ENCODE results near the gene GTF2IRD1.
"Not testable (repeated sequence)": the region's sequence is repeated elsewhere in the genome, so short reads cannot be mapped to it uniquely, and the experiment has no call there.

The GTF2IRD1 gene

DNA sequence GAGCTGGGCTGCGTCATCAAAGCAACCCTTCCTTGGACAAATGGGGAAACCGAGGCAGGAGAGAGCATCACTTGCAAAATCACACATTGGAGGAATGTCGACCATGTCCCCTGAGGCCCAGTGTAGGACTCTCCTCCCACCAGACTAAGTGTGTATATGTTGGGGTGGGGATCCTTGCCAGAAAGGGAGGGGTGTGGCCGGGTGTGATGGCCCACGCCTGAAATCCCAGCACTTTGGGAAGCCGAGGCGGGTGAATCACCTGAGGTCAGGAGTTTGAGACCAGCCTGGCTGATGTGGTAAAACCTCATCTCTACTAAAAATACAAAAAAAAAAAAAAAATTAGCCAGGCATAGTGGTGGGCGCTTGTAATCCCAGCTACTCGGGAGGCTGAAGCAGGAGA, 23.3 kb upstream of the GTF2IRD1 start:
- DNase-seq: not testable (repeated sequence)

DNA sequence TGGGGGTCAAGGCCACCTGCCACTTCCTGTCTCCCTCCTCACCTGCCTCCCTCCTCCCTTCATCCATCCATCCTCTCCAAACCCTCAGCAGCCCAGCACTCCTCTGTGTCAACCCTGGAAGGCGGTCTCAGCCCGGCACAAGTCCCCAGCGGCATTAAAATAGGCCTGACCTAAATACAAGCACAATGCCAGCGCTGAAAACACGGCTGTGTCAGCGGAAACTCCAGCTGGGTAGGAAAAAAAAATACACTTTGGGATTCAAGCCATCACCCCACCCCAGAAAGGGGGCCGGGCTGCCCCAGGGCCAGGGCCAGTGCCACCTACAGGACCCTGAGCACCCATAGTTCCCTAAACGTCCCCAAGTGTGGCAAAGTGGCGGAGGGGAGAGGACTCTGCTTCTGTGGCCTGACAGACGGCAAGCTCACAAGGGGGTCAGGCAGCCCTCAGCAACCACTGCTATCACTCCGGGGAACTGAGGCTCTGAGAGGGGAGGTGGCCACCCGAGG, 22.7 kb upstream of the GTF2IRD1 start:
- DNase-seq: no peak

DNA sequence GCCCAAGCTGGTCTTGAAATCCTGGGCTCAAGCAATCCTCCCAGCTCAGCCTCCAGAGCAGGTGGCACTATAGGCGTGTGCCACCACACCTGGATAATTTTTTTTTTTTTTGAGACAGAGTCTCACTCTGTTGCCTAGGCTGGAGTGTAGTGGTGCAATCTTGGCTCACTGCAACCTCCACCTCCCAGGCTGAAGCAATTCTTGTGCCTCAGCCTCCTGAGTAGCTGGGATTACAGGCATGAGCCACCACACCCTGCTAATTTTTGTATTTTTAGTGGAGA, 16.5 kb upstream of the GTF2IRD1 start:
- DNase-seq: not testable (repeated sequence)

DNA sequence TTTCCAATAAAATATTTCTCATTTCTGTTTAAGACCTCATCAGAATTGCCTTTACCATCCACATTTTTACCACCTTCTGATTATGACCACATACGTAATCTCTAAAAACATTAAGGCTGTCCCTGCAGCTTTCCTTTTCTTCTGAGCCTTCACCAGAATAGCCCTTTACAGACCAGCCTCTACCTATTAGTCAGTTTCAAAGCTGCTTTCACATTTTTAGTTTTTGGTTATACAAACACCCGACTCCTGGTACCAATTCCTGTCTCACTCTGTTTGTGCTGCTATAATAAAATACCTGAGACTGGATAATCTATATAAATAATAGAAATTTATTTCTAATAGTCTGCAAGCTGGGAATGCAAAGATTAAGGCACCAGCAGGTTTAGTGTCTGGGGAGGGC, 15.4 kb upstream of the GTF2IRD1 start:
- DNase-seq: no peak

DNA sequence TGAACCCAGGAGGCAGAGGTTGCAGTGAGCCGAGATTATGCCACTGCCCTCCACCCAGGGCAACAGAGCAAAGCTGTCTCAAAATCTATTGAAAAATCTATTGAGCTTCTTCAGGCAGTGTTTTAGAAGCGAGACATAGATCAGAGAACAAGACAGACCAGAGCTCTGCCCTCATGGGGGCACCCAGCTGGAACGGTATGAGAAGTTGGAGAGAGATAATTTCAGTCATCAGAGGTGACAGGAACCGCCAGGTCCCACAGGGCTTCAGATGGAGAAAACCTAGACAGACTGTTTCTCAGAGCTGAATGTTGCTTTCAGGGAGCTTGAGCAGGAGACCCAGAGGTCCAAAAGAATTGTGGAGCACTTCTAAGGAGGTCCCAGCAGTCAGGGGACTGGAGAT, 14.2 kb upstream of the GTF2IRD1 start:
- no peak for DNase-seq

DNA sequence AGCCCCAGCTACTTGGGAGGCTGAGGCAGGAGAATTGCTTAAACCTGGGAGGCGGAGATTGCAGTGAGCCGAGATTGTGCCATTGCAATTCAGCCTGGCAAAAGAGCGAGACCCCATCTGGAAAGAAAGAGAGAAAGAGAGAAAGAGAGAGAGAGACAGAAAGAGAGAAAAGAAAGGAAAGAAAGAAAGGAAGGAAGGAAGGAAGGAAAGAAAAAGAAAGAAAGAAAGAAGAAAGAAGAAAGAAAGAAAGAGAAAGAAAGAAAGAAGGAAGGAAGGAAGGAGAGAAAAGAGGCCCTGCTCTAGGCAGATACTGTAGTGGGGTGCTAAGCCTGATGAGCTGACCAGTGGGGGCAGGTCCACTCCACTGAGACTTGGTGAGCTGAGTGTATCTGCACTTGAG, 13.6 kb upstream of the GTF2IRD1 start:
- DNase-seq: not testable (repeated sequence)

DNA sequence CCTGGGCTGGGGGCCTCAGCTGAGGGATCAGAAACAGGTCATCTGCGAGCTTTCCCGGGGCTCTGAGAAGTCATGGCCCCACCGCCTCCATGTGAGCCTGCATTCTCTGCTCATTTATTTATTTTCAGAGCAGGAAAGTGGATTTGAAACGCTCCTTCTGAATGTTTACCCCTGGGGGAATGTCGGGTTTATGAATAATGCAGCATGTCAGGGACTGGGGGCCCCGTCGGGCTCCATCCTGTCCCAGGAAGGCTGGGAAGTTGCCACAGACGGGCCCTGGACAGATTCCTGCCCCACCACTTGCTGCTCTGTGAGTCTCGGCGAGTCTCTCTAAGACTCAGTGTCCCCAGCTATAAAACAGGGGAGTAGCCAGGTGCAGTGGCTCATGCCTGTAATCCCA, 11.9 kb upstream of the GTF2IRD1 start:
- no peak for DNase-seq

DNA sequence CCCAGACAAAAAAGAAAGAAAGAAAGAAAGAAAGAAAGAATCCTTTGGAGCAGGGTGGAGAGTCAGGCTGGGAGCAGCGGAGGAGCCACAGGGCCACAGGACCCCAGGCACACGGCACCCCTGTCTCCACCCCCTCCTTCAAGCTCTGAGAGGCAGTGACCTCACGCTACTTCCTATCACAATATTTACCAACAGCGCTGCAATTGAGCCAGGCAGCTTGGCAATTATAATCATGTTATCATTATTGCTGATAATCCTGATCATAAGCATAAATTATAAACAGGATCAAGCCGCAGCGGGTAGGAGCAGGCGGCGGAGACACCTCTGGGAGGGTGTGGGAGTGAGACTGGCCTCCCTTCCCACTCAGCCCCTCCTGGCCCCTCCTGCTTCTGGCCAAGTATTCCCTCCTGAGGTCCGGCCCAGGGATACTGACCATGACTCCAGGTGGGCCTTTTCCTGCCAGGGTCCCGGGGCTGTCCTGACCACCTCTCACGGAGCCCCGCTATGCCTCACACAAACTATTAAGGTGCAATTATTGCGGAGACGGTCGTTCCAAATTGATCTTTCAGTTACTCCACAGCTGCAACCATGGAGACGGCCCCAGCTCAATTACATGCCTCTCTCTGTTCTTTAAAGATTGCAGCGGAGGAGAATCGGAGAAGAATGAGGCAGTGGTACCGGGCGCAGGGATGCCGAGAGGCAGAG, 10.0 kb upstream of the GTF2IRD1 start:
- no peak for DNase-seq

DNA sequence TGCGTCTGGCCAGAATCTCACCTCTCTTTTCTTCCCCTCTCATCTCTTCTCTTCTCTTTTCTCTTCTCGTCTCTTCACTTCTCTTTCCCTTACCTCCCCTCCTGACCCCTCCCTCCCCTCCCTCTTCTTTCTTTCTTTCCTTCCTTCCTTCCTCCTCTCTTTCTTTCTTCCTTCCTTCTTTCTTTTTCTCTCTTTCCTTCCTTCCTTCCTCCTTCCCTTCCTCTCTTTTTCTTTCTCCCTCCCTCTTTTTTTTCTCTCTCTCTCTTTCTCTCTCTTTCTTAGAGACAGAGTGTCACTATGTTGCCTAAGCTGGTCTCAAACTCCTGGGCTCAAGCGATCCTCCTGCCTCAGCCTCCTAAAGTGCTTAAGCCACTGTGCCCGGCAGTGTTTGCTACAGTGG, 4.6 kb upstream of the GTF2IRD1 start:
- DNase-seq: no peak

DNA sequence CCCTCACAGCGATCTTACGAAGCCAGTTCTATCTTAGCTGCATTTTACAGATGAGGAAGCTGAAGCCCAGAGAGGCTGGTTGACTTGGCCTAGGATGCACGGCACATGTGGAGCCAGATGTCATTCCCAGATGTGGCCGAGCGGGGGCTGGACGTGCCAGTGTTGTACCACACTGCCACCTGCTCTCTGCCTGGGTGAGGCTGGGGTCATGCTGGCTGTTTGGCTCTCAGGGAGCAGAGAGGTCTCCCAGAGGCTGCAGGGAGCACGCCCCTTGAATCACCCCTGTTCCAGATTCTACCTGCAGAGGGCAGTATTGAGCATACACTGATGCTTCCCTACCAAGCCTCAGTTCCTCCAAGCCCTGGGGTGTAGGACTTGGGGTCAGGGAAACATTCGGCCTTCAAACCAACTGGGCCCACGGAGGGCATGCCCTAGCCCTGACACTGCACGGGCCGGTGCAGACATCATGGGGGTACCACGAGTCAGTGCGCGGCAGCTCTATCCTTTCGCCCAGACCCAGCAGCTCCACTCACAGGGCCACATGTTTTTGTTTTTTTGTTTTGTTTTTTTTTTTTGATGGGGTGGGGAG, 3.8 kb upstream of the GTF2IRD1 start:
- no peak for DNase-seq

DNA sequence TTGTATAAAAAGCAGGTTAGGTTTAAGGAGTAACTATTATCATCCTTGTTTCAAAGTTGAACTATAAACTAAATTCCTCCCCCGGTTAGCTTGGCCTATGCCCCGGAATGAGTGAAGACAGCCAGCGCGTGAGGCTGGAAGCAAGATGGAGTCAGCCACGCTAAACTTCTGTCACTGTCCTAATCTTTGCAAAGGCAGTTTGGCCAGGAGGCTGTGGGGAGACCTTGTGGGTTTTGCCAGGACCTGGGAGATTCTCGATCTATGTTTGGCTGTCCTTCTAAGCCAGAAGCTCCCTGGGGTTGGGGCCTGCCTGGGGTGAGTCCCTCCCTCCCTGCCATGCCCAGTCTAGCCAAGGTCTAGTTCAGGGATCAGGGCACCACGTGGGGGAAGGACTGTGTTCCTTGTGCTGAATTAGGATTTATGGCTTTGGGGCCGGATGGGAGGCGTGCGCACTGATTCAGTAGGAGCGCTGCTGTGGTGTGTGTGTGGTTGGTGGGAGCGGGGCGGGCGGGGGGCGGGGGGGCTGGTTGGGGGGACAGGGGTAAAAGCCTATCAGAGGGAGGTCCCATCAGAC, 871 bp upstream of the GTF2IRD1 start:
- no peak for DNase-seq

DNA sequence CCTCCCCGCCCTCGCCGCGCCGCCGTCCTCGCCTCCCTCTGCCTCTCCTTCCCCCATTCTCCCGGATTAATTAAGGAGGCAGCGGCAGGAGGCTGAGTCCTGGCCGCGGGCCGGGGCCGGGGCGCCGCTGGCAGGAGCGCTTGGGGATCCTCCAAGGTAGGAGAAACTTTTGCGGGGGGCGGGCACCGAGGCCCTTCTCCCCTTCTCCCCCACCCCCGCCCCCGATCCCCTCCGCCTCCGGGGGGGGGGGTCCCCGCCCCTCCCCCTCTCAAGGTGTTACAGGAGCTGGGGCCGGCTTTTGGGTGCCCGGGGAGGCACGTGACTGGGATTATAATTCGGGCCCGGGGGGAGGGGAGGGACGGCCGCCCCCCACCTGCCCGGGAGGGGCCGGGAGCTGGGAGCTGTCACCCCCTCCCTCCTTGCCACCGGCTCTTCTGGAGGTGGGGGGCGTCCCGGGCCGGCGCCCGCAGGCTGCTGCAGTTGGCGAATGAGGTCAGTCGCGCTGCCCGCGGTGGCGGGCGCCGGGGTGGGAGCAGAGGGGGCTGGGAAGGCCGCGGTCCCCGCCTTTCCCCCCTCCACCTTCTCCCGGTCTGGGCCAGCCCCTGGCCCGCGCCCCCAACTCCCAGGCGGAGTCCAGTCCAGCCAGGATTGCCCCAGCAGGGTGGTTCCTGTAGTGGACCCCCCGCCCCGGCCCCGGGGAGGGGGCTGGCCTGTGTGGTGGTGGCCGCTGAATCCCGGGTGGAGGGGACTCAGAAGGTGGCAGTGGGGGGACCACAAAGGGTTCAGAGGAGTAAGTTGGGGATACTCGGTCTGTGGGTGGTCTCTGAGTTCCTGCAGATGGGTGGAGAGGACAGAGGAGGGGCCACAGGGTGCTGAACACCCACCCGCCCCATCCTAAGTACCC, 567 bp downstream of the GTF2IRD1 start:
- DNase-seq: no peak

DNA sequence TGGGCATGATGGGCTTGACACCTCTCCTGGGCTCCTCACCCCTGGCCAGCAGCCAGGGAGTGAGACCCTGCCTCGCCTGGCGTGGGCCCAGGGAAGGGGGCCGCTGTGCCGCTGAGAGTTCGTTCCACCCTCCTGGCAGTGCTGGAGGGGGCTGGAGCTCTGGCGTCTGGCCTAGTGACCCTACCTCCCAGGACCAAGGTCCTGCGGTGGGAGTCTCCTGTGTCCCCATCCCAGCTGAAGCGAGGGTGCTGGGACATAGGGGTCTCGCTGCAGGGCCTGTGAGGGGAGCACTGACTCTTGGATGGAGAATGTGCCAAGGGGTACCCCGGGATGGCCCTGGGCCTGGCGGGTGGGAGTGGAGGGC, 1.2 kb downstream of the GTF2IRD1 start:
- no peak for DNase-seq

DNA sequence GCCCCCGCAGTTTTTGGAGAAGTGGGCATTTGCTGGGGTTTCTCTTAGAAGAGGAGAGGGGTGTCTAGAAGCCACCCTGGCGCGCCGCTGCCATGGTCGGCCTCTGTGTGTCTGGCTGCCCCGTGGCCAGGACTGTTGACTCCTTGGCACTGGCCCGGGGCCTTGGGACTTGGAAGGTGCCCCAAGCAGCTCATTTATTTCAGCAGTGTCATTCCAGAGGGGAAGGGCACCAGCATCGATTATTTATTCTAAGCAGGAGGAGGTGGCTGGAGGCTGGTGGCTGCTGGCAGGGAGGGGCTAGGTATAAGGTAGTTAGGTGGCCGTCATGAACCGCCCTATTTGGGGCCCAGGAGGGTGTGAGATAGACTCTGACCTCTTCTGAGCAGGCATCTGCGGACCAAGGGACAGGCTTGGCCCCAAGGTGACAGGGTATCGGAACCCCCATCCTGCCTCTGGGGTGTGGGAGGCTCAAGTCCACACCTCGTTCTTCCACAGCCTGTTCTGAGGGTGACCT, 1.6 kb downstream of the GTF2IRD1 start:
- no peak for DNase-seq

DNA sequence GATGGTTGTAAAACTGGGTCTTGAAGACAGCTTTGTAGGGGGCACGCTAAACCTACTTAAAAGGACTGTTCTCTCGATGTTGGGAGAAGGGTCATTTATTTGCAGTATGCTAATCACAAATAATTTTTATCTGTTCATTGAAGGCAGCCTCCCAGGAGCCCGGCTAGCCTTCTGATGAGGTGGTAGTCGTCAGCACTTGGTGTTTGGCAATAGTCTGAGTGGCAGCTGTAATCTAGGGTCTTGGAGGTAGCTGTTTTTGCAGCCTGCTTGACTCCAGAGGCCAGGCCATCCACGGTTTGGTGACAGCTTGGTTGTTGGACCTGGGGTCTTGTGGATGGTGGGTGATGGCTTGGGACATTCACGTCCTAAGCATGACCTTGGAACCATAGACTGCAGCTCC, 2.2 kb downstream of the GTF2IRD1 start:
- no peak for DNase-seq

DNA sequence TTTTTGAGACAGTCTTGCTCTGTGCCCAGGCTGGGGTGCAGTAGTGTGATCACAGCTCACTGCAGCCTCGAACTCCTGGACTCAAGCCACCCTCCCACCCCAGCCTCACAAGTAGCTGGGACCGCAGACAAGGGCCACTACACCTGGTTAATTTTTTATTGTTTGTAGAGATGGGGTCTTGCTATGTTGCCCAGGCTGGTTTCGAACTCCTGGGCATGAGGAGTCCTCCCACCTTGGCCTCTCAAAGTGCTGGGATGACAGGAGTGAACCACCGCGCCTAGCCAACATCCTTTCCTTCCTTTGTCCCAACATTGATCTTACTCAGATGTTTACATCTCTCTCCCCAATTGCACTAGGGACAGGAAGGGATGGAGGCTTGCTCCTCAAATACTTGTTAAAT, 3.3 kb downstream of the GTF2IRD1 start:
- no peak for DNase-seq

DNA sequence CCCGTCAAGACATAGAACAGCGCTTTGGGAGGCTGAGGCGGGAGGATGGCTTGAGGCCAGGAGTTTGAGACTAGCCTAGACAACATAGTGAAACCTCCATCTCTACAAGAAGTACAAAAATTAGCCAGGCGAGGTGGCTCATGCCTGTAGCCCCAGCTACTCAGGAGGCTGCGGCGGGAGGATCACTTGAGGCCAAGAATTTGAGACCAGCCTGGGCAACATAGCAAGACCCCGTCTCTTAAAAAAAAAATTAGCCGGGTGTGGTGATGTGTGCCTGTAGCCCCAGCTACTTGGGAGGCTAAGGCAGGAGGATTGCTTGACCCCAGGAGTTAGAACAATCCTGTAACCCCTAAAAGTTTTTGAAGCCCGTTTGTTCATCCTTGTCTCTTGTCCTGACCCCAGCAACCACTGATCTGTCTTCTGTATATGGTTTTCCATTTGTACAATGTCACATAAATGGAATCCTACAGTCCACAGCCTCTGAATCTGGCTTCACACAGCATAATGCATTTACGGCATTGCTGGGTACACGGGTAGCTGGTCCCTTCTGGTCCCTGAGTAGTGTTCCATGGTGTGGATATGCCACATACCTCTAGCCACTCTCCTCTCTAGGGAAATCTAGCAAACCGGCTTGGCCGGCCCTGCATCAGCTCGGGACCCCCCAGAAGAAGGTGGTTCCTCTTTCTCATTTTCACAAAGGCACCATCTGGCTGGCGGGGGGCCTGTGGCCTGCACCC, 8.4 kb downstream of the GTF2IRD1 start:
- DNase-seq: no peak

DNA sequence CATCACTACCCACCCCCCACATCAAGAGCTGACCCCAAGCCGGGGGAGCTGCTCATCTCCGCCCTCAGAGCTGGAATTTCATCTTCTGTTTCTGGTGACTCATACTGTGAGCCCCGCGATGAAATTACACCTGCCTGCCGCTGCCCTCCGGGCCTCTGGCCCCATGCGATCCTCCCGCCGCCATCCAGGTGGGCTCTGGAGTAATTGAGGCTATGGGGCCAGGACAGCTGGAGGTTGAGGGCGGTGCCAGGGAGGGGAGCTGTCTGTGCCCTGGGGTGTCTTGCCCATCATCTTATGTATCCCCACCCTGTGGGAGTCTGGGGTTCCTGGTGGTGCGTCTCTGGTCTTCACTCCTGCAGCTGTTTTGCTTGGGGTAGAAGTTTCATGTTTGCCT, 9.0 kb downstream of the GTF2IRD1 start:
- DNase-seq: no peak

DNA sequence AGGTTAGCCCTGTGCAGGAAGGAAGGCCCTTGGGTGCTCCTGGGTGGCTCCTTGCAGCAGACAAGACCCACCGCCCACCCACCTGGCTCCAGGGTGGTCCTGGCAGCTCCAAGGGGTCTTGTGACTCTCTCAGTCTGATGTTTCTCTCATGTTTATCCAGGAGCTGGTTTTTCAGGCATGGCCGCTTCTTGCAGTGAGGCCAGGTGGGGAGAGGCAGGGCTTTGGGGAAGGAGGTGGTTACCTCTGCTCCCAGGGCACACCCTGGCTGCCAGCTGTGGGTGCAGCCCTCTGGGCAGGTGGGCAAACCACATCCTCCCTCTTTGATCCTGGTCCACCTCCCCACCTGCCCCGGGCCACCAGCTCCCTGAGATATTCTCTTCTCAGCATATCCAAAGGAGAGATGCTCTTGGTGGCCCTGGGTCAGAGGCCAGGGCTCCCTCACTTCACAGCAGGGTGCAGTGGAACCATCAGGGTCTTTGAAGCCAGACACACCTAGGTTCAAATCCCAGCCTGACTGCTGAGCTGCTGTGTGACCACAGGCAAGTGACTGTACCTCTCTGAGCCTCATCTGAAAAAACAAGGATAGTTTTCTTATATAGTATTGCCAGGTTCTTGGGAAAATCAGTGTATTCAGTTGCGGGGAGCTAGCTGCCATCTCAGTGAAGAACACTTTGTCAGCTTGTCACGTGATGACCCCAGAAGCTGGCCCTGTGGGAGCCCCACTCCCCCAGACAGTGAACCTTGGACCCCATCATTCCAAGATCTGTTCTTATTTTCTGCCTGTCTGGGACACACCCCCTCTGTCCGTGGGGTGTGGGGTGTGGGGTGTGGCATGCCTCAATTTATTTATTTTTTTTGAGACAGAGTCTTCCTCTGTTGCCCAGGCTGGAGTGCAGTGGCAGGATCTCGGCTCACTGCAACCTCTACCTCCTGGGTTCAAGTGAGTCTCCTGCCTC, 11.5 kb downstream of the GTF2IRD1 start:
- DNase-seq: no peak

DNA sequence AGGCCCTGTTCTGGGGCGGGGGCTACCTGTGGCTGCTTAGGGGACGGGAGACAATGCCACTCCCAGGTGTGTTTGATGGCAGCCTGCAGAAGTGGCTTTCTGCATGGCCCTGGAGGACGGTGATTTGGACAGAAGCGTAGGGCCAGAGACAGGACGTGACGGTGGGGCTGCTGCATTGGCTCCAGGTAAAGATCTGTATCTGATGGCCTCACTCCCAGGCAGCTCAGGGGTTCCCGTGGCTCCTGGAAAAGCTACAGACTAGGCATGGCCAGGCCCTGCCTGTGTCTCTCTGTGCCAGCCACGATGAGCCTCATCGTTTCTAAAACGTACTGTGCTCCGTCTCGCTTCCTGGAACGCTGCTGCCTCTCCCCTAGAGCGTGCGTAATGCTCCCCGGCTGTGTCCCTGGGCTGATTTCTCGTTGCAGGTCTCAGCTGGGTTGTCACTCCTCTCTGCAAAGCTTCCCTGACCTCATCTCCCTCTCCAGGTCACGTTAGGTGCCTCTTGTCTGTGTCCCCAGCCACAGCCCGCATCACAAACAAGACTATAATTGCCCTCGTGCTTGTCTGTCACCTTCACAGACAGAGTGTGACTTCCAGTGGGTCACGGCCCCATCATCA, 12.6 kb downstream of the GTF2IRD1 start:
- no peak for DNase-seq

DNA sequence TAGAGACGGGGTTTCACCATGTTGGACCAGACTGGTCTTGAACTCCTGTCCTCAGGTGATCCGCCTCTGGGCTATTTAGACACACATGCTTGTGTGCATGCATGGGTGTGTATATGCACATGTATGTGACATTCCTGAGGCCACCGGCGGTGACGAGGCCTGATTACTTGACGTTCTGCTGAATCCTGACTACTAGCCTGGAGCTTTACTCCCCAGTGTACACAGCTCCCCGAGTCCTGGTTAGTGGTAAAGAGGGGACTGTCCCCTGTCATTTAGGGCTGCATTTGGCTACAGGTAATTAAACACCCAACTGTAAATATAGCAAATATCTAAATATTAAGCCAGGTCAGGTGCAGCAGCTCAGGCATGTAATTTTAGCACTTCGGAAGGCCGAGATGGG, 14.2 kb downstream of the GTF2IRD1 start:
- DNase-seq: no peak

Measured in DMS 273 treated with DMSO at 0.1 percent for 48 hours (cell line).